Fibroblast of lung (primary cell): ENCODE measurements around the gene SULF2. TPM values are rescaled to one million over a fixed set of nuclear protein-coding genes. Genes with fewer than 3 reads are reported as not detected.

Source experiments
- DNase-seq, 2 donors: peaks; one replicate each; pipeline versions ENCODE4 v3.0.0 to v3.0.0-alpha.2; 2010; ENCODE audit warnings: low read depth in 2 of 2
- H2AFZ ChIP-seq: 2 replicates; pipeline ENCODE4 v1.5.1; 2012; ENCODE audit warnings: low read length, control low read depth, inconsistent platforms
- H3K27ac ChIP-seq: 2 replicates; pipeline ENCODE4 v1.5.1; 2011; ENCODE audit warnings: low read length, control low read depth; ENCODE audit not compliant: insufficient read depth
- H3K27me3 ChIP-seq: 2 replicates; pipeline ENCODE4 v1.5.1; 2011; ENCODE audit warnings: mild to moderate bottlenecking, low read length; ENCODE audit not compliant: control insufficient read depth, insufficient read depth
- H3K36me3 ChIP-seq: 2 replicates; pipeline ENCODE4 v1.5.1; 2011; ENCODE audit warnings: low read length; ENCODE audit not compliant: control insufficient read depth, insufficient read depth
- H3K4me1 ChIP-seq: 2 replicates; pipeline ENCODE4 v1.5.1; 2011; ENCODE audit warnings: low read length; ENCODE audit not compliant: control insufficient read depth, insufficient read depth; ENCODE audit errors: extremely low read depth
- H3K4me2 ChIP-seq: 2 replicates; pipeline ENCODE4 v1.5.1; 2011; ENCODE audit warnings: low read length, control low read depth; ENCODE audit not compliant: insufficient read depth; ENCODE audit errors: extremely low read depth
- H3K4me3 ChIP-seq, 4 experiments: fragments of 200-600 bp in 1 of 4; sonication (generic) in 1 of 4; replicated peaks in 1 of 4; 2 replicates each; pipeline ENCODE4 v1.5.1; 2011 to 2016; ENCODE audit warnings: low read length in 4 of 4, low read depth in 3 of 4, mild to moderate bottlenecking in 3 of 4, control low read depth in 2 of 4, inconsistent platforms in 1 of 4, mixed read lengths in 1 of 4; ENCODE audit not compliant: insufficient read depth in 1 of 4; ENCODE audit errors: control extremely low read depth in 1 of 4
- H3K79me2 ChIP-seq: 2 replicates; pipeline ENCODE4 v1.5.1; 2012; ENCODE audit warnings: mild to moderate bottlenecking, low read length, inconsistent platforms; ENCODE audit not compliant: control insufficient read depth, insufficient read depth
- H3K9ac ChIP-seq: 2 replicates; pipeline ENCODE4 v1.5.1; 2011; ENCODE audit warnings: mild to moderate bottlenecking, low read length, control low read depth; ENCODE audit not compliant: insufficient read depth
- H3K9me3 ChIP-seq: 2 replicates; pipeline ENCODE4 v1.5.1; 2012; ENCODE audit warnings: low read depth, low read length; ENCODE audit not compliant: control insufficient read depth, insufficient read depth
- H4K20me1 ChIP-seq: 2 replicates; pipeline ENCODE4 v1.5.1; 2011; ENCODE audit warnings: low read length; ENCODE audit not compliant: control insufficient read depth, insufficient read depth; ENCODE audit errors: extremely low read depth
- CTCF ChIP-seq, 2 donors: IDR thresholded peaks in 1 of 2; conservative IDR thresholded peaks in 1 of 2; 1 replicate in 1 of 2; 2 replicates in 1 of 2; pipeline ENCODE4 v1.5.1; 2011 to 2012; ENCODE audit warnings: low read length in 2 of 2, control low read depth in 1 of 2, inconsistent platforms in 1 of 2, low read depth in 1 of 2, mild to moderate bottlenecking in 1 of 2
- EZH2 ChIP-seq: IDR thresholded peaks from 2 replicates; pipeline ENCODE4 v1.5.1; 2012; ENCODE audit warnings: low read length, control low read depth, mild to moderate bottlenecking; ENCODE audit errors: missing control alignments
- polyA plus RNA-seq, 2 donors: library from polyadenylated mRNA; depleted of rRNA in 1 of 2; stranded (reverse) in 1 of 2; unstranded in 1 of 2; fragments of >200 nt; gene quantifications; 2 replicates each; pipeline ENCODE4 v1.2.1, GENCODE V29; 2011 to 2012; ENCODE audit warnings: missing spikeins in 1 of 2
- total RNA-seq: library from RNA; depleted of rRNA; stranded (reverse); fragments of >200 nt; gene quantifications from 2 replicates; pipeline ENCODE4 v1.2.1, GENCODE V29; 2014

The SULF2 gene
- total and polyA plus RNA-seq, 2 donors (not counting 1 experiment from before 2014, with no cell fraction given): 0.26 to 9.6 TPM

DNA sequence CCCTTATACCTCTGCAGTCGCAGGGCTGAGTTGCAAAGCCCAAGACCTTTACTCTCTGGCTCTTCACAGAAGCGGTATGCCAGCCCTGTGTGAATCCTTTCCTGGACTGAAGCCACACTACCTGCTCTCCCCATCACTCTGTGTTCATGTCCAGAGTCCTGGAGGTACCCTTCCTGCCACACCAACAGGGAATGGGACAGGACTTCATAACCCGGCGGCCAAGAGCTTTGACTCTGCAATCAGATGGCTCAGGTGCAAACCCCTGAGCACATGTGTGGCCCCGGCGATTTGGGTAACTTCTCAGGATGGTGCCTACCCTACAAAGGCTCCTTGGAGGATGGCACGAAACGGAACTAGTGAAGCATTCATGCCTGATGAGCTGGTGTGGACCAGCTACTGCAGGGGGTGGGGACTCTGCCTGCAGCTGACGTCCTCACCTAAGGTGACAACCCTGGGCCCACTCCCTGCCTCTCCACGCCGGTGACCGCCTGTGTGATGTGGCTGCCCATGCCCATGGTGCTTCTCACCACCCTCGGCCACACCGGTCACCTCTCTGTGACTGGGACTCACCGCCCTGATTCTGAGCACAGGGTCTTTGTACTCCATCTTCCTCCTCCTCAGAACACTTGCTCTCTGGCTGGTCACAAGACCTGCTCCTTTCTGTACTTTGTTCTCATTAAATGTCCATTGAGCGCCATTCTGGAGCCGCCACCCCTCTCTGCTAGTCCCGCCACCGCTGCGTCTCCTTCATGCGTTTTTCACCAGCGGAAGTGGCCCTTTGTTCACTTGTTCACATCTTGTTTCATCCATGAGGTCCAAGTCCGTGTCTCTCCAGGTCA lies 116.7 kb downstream of the SULF2 start:
- Histone ChIP-seq H3K36me3 (no peaks in the 10 kb centered on the region), H3K79me2 (no peaks in the 10 kb centered on the region), H3K9me3 (no peaks in the 10 kb centered on the region), H3K9ac (no peak overlapping the region), H4K20me1 (no peaks in the 10 kb centered on the region), H3K4me2 (no peak overlapping the region), H3K4me1 (no peaks in the 10 kb centered on the region), H2AFZ (no peak overlapping the region), H3K27ac (no peak overlapping the region), H3K4me3 (no peak overlapping the region), H3K27me3 (no peaks in the 10 kb centered on the region)
- TF ChIP-seq CTCF (conservative IDR thresholded peaks at IDR 0.05 in 1 of 2, IDR thresholded peaks at IDR 0.05 in 1 of 2; ENCODE audit: low read depth in 1 of 2, low read length in 2 of 2) (no peak), EZH2 (no peak)
- DNase-seq: no peak

- no peak for DNase-seq
- no peak overlapping the region for H3K27ac ChIP-seq
- TF ChIP-seq EZH2 (no peak), CTCF (conservative IDR thresholded peaks at IDR 0.05 in 1 of 2, IDR thresholded peaks at IDR 0.05 in 1 of 2; ENCODE audit: low read depth in 1 of 2, low read length in 2 of 2) (no peak)
These were observed 117.6 kb downstream of the SULF2 start for GRCh38 chr20:47667531-47668312.

DNA sequence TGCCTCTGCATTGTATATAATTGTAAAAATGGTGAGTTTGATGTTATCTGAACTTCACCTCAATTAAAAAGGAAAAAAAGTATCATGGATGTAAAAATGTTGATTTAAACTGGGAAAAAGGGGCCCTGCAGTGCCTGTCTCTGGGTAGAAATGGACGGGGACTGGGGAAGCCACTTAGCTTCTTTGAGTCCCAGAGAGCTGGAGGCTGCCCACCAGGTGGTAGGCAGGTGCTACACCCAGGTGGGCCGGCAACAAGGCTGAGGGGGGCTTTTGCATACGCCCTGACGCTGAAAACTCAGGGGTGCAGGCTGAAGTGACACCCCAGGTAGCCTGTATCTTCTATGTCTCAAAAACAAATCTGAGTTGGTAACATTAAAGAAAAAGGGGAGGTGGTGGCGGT lies 118.2 kb downstream of the SULF2 start:
- Histone ChIP-seq H3K79me2 (no peaks in the 10 kb centered on the region), H3K4me2 (no peak overlapping the region), H3K9me3 (no peaks in the 10 kb centered on the region), H2AFZ (no peak overlapping the region), H3K27me3 (no peaks in the 10 kb centered on the region), H4K20me1 (no peaks in the 10 kb centered on the region), H3K27ac (no peak overlapping the region), H3K4me1 (no peaks in the 10 kb centered on the region), H3K4me3 (no peak overlapping the region), H3K36me3 (no peaks in the 10 kb centered on the region), H3K9ac (no peak overlapping the region)
- DNase-seq: no peak
- no peak for TF ChIP-seq CTCF (conservative IDR thresholded peaks at IDR 0.05 in 1 of 2, IDR thresholded peaks at IDR 0.05 in 1 of 2; ENCODE audit: low read depth in 1 of 2, low read length in 2 of 2)

More at GRCh38 chr20:47667531-47668312, 117.6 kb downstream of the SULF2 start:
- Histone ChIP-seq H3K36me3 (no peaks in the 10 kb centered on the region), H3K9me3 (no peaks in the 10 kb centered on the region), H4K20me1 (no peaks in the 10 kb centered on the region), H3K79me2 (no peaks in the 10 kb centered on the region), H3K4me1 (no peaks in the 10 kb centered on the region), H2AFZ (no peak overlapping the region), H3K4me2 (no peak overlapping the region), H3K27me3 (no peaks in the 10 kb centered on the region), H3K9ac (no peak overlapping the region), H3K4me3 (no peak overlapping the region)
